ENCODE measurements around the gene ALAS1.

ALAS1 gene

DNA sequence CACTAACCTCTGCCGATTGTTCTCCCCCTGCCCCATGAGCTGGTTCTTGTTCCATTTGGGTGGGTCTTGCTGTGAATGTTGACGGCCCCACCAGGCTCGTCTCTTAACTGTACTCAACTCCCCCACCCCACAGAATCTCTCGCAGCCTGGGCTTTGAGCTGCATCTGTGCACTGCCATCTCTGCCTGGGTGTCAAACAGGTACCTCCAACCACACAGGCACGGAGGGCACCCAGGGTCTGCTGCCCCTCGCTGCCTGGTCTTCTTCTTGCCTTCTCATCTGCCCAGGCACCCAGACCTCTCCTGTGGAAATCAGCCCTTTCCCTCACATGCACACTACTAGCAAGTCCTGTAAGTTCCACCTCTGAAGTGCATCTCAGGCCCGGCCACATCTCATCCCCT is 17.4 kb downstream of the ALAS1 start:
- peaks cover 37% of the 10 kb centered on the region for H3K4me1 Mint-ChIP-seq (ENCODE audit: low read depth)
- H3K9me3 Mint-ChIP-seq = no peaks in the 10 kb centered on the region
- H3K4me3 Mint-ChIP-seq = no peak overlapping the region
- no peak overlapping the region for H3K27ac Mint-ChIP-seq
- no peaks in the 10 kb centered on the region for H3K27me3 Mint-ChIP-seq
- peaks cover 64% of the 10 kb centered on the region for H3K36me3 Mint-ChIP-seq (ENCODE audit: low read depth)
- intact Hi-C loops (cut with micrococcal nuclease) = no loop called here

DNA sequence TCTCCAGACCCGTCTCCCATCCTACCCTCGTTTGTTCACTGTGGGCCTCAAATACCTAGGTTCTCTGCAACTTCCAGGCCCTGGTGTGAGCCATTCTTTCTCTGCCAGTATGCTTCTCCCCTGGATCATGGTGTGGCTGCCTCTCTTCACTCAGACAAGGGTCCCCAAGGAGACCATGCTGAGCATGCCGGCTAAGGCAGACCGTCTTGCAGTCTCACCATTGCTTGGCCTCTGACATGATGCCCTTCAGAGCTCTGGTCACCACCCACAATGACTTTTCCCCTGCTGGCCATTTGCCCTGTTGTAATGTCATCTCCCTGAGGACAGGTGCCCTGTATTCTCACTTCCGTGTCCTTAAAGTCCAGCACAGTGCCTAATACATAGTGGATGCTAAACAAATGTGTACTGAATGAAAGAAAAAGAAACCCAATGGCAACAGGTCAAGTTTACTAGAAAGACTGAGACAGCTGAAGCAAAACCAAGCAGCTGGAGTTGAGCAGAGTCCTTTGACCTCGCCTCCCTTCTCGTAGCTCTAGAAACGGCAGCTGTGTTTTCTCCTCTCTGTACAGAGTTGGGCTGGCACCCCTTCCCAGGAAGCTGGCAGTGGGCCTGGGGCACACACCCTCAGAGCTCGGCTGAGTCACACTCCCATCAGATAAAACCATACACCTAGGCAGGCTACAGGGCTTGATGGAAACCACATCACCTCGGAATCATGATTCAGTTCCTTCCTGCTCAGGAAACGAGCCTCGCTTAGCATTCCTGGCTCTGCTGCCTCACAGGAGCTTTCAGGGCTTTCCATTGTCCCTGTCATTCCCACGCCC is 18.8 kb downstream of the ALAS1 start:
- H3K27me3 Mint-ChIP-seq = no peaks in the 10 kb centered on the region
- no peaks in the 10 kb centered on the region for H3K9me3 Mint-ChIP-seq
- H3K36me3 Mint-ChIP-seq (ENCODE audit: low read depth) = peaks cover 58% of the 10 kb centered on the region
- H3K4me3 Mint-ChIP-seq = no peak overlapping the region
- H3K27ac Mint-ChIP-seq = no peak overlapping the region
- peaks cover 35% of the 10 kb centered on the region for H3K4me1 Mint-ChIP-seq (ENCODE audit: low read depth)
- intact Hi-C loops (cut with micrococcal nuclease) = no loop called here

DNA sequence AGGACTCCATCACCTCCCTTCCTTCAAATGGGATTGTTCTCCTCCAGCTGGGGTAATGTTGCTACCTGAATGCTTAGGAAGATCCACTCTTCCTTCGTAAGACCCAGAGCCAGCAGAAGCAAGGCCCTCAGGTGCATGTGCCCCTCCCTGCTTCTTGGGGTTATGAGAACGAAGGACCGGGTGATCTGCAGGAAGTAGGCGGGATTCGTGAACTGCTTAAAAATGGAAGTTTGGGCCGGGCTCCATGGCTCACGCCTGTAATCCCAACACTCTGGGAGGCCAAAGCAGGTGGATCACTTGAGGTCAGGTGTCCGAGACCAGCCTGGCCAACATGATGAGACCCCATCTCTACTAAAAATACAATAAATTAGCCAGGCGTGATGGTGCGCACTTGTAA is 19.4 kb downstream of the ALAS1 start:
- intact Hi-C loops (cut with micrococcal nuclease) = no loop called here
- Mint-ChIP-seq H3K4me1 (ENCODE audit: low read depth) (peaks cover 35% of the 10 kb centered on the region), H3K27me3 (no peaks in the 10 kb centered on the region), H3K4me3 (no peak overlapping the region), H3K9me3 (no peaks in the 10 kb centered on the region), H3K27ac (no peak overlapping the region), H3K36me3 (ENCODE audit: low read depth) (peaks cover 58% of the 10 kb centered on the region)

DNA sequence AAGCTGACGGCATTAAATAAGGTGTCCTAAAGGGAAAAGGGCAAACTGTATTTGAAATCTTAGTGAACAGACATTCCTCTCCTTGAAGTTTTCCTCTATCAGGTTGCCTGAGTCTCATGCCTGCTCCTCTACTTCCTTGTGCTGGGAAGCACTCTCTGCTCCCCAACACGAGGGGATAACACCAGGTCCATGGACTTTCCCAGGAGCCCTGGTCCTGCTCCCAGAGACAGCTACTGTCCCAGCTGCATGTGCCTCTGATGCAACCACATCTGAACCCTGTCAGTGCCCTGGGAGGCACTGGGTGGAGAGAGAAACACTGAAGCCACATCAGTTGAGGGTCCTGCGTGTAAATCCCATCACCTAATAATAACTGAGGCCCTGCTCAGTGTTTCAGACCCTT is 20.1 kb downstream of the ALAS1 start:
- peaks cover 38% of the 10 kb centered on the region for H3K4me1 Mint-ChIP-seq (ENCODE audit: low read depth)
- intact Hi-C loops (cut with micrococcal nuclease) = no loop called here
- H3K4me3 Mint-ChIP-seq = no peak overlapping the region
- H3K36me3 Mint-ChIP-seq (ENCODE audit: low read depth) = peaks cover 58% of the 10 kb centered on the region
- no peak overlapping the region for H3K27ac Mint-ChIP-seq
- no peaks in the 10 kb centered on the region for H3K27me3 Mint-ChIP-seq
- no peaks in the 10 kb centered on the region for H3K9me3 Mint-ChIP-seq

DNA sequence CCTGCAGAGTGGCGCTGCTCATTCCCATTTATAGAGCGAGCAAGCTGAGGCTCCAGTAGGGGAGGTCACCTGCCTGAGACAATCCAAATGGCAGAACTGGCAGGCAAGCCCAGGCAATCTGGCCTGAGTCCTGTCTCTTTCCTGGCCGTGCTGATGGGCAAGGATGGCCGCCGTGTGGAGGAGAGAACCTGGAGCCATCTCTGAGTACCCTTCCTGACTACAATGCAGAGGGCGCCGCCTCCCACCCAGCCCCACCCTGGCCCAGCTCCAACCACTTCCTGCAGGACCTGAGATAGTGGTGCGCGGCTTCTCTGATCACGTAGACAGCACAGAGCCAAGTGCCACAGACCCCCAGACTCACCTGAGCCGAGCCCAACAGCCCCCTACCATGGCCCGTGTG is 20.5 kb downstream of the ALAS1 start:
- H3K4me3 Mint-ChIP-seq = no peak overlapping the region
- no peak overlapping the region for H3K27ac Mint-ChIP-seq
- intact Hi-C loops (cut with micrococcal nuclease) = no loop called here
- H3K27me3 Mint-ChIP-seq = peaks cover 1% of the 10 kb centered on the region
- H3K36me3 Mint-ChIP-seq (ENCODE audit: low read depth) = peaks cover 58% of the 10 kb centered on the region
- no peaks in the 10 kb centered on the region for H3K9me3 Mint-ChIP-seq
- peaks cover 42% of the 10 kb centered on the region for H3K4me1 Mint-ChIP-seq (ENCODE audit: low read depth)

DNA sequence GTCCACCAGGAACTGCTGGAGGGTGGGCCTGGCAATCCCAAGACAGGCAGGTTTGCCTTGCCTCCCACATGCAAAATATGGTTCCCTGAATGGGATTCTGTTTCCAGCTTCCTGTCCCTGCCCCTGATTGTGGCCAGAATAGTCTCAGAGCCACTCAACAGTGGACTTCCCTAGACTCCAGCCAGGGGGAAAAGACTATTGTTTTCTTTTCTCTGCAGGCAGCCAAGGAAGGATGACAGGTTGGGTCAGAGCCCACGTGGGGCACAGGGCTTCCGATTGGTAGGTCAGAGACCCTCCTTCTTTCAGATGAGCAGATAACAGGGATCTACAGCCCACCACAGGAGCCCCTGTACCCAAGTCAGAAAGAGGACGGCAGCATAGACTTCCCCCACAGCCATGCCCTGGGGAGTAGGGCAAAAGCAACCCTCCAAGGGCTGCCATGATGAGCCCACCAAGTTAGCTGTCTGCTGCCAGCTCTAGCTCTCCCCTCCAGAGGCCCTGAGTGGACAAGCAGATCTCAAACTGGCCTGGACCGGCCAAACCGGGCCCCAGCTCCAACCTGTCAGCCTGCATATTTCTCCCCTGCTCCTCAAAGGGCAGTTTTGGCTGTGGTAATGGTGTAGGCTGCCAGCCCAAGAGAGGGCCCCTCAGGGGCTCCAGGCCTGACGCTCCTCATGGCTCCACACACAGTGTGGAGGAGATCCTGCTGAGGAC is 21.1 kb downstream of the ALAS1 start:
- Mint-ChIP-seq H3K36me3 (ENCODE audit: low read depth) (peaks cover 58% of the 10 kb centered on the region), H3K4me3 (no peak overlapping the region), H3K27ac (no peak overlapping the region), H3K9me3 (no peaks in the 10 kb centered on the region), H3K27me3 (peaks cover 5% of the 10 kb centered on the region), H3K4me1 (ENCODE audit: low read depth) (peaks cover 48% of the 10 kb centered on the region)
- intact Hi-C loops (cut with micrococcal nuclease) = no loop called here

DNA sequence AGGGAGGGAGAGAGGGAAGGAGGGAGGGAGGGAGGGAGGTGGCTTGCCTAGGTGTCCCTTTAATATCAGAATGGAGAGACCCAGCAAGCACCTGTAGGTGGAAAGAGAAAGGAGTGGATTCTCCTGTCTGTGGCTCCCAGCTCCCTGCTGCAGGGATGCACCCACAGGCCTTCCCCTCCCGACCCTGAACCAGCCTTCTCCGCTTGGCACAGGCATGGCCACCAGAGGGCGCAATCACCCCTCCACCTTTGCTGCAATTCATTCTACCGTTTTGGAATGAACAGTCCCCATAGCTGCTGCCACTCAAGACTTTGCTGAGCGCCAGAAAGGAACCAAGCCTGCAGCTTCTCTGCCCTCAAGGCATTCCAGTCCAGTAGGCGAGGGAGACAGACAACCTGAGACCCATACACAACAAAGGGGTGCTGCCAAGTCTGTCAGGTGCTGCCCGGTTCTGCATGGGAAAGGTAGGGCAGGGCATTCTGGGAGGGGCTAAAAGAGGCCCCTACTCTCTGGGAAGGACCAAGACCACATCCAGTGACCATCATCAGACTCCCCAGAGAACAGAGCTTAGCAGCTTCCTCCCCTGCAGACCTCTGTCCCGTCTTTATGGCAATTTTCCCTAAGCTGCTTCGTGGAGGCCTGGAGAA is 22.5 kb downstream of the ALAS1 start:
- Mint-ChIP-seq H3K4me3 (no peak overlapping the region), H3K27me3 (peaks cover 5% of the 10 kb centered on the region), H3K27ac (no peak overlapping the region), H3K4me1 (ENCODE audit: low read depth) (peaks cover 62% of the 10 kb centered on the region), H3K36me3 (ENCODE audit: low read depth) (peaks cover 44% of the 10 kb centered on the region), H3K9me3 (no peaks in the 10 kb centered on the region)
- intact Hi-C loops (cut with micrococcal nuclease) = no loop called here

DNA sequence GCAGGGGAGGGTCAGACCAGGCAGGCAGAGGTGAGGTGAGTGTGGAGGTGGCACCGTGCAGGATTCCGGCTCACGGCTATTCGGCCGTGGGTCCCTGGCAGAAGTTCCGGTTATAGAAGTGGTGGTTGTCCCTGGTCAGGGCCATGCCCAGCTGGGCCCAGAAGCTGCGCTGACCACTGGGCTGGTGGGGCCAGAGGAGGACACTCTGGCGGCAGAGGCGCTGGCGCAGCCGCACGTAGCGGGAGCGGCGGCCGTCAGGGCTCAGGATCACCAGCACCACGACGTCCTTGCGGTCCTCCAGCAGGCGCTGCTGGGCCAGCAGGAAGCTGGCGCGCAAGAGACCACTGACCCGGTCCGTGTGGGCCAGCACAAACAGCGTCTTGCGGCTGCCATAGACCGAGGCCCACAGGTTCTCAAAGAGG is 23.2 kb downstream of the ALAS1 start:
- Mint-ChIP-seq H3K27me3 (peaks cover 5% of the 10 kb centered on the region), H3K4me1 (ENCODE audit: low read depth) (peaks cover 68% of the 10 kb centered on the region), H3K27ac (no peak overlapping the region), H3K36me3 (ENCODE audit: low read depth) (peaks cover 37% of the 10 kb centered on the region), H3K9me3 (no peaks in the 10 kb centered on the region), H3K4me3 (no peak overlapping the region)
- intact Hi-C loops (cut with micrococcal nuclease) = no loop called here

DNA sequence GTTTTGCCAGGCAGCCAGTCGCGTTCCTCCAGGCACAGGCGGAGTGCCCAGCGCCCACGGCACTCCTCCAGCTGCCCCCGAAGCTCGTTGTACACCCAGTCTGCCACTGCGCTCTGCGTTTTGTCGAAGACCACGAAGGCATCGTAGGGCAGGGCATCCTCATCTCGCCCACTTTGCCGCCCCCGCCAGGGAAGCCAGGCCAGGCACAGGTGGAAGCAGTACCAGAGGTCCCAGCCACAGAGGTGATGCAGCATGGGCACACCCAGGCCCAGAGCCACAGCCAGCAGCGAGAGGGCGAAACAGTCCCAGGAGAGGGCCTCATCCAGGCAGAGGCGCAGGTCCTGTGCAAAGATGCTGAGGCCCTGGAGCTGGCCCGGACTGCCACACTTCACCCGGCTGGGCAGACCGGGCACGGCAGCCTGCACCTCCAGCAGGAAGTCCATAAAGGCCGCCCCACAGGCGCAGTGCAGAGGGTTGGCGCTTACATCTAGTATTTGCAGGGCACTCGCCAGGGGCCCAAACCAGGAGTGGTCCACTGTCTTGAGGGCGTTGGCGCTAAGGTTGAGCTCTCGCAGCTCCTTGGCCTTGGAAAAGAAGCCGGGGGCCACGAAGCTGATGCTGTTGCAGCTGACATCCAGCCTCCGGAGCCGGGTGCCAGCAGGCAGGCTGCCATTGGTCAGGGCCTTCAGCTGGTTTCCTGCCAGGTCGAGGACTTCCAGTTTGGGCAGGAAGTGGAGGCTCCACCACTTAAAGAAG is 23.8 kb downstream of the ALAS1 start:
- Mint-ChIP-seq H3K27me3 (peaks cover 5% of the 10 kb centered on the region), H3K4me3 (no peak overlapping the region), H3K36me3 (ENCODE audit: low read depth) (peaks cover 31% of the 10 kb centered on the region), H3K27ac (no peak overlapping the region), H3K4me1 (ENCODE audit: low read depth) (peaks cover 70% of the 10 kb centered on the region), H3K9me3 (no peaks in the 10 kb centered on the region)
- intact Hi-C loops (cut with micrococcal nuclease) = no loop called here

DNA sequence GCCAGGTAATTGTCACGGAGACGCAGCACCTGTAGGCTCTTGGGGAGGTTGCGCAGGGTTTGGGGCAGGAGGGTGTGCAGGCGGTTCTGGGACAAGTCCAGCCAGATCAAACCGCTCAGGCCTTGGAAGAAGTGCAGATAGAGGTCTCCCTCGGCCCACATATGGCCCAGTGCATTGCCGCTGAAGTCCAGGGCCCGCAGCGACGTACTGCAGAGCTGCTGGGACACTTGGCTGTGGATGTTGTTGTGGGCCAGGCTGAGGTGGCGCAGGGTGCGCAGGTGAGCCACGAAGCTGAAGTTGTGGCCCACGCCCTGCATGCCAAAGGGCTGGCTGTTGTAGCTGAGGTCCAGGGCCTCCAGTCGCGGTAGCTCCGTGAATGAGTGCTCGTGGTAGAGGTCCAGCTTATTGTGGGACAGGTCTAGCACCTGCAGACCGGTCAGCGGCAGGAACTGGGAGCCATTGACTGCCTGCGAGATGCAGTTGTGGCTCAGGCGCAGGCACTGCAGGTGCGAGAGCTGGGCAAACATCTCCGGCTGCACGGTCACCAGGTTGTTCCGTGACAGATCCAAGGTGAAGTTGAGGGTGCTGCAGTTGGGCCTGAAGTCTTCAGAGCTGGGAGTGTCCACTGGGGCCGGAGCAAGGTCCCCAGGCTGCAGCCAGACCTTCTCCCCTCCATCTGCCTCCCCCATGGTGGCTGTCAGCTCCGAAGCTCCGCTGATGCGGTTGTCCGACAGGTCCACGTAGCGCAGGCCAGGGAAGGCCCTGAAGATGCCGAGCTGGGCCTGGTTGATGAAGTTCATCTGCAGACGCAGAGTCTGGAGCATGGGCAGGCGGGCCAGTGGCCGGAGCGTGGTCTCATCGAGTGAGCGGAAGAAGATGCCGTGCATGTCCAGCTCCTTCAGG is 24.6 kb downstream of the ALAS1 start:
- H3K27me3 Mint-ChIP-seq = peaks cover 5% of the 10 kb centered on the region
- peaks cover 63% of the 10 kb centered on the region for H3K4me1 Mint-ChIP-seq (ENCODE audit: low read depth)
- peaks cover 38% of the 10 kb centered on the region for H3K36me3 Mint-ChIP-seq (ENCODE audit: low read depth)
- H3K27ac Mint-ChIP-seq = no peak overlapping the region
- no peaks in the 10 kb centered on the region for H3K9me3 Mint-ChIP-seq
- H3K4me3 Mint-ChIP-seq = no peak overlapping the region
- intact Hi-C loops (cut with micrococcal nuclease) = no loop called here

DNA sequence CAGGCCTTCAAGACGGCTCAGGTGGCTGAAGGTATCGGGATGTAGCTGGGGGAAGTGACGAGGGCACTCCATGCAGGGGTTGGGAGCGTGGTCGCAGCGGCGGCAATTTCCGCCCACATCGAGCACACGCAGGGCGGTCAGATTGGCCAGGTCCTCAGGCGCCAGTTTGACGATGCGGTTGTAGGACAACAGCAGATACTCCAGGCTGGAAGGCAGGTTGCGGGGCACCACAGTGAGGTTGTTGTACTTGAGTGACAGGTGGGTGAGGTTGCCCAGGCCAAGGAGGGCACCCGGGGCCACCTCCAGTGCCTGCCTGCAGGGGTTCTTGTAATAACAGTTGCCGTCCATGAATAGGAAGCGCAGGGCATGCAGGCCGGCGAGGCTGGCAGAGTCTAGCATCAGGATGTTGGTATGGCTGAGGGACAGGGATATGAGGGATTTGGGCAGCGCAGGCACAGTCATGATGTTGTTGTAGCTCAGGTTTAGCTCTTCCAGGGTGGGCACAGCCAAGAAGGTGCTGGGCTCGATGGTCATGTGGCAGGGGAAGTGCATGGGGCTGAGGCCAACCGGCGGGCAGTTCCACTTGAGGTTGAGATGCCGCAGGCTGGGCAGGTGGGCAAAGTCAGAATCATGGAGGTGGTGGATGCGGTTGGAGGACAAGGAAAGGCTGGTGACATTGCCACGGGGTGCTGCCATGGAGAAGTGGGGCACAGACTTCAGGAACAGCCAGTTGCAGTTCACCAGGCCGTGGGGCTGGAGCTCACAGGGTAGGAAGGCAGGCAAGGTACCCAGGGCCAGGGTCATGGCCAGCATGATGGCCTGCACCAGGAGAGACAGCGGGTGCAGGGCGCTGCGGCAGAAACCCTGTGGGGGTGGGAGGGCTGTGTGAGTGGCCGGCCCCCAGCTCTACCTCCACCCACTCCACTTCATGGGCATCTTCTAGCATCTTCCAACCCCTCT is 25.8 kb downstream of the ALAS1 start:
- Mint-ChIP-seq H3K36me3 (ENCODE audit: low read depth) (peaks cover 49% of the 10 kb centered on the region), H3K27me3 (peaks cover 5% of the 10 kb centered on the region), H3K27ac (no peak overlapping the region), H3K4me1 (ENCODE audit: low read depth) (peaks cover 52% of the 10 kb centered on the region), H3K4me3 (no peak overlapping the region), H3K9me3 (no peaks in the 10 kb centered on the region)
- intact Hi-C loops (cut with micrococcal nuclease) = no loop called here

DNA sequence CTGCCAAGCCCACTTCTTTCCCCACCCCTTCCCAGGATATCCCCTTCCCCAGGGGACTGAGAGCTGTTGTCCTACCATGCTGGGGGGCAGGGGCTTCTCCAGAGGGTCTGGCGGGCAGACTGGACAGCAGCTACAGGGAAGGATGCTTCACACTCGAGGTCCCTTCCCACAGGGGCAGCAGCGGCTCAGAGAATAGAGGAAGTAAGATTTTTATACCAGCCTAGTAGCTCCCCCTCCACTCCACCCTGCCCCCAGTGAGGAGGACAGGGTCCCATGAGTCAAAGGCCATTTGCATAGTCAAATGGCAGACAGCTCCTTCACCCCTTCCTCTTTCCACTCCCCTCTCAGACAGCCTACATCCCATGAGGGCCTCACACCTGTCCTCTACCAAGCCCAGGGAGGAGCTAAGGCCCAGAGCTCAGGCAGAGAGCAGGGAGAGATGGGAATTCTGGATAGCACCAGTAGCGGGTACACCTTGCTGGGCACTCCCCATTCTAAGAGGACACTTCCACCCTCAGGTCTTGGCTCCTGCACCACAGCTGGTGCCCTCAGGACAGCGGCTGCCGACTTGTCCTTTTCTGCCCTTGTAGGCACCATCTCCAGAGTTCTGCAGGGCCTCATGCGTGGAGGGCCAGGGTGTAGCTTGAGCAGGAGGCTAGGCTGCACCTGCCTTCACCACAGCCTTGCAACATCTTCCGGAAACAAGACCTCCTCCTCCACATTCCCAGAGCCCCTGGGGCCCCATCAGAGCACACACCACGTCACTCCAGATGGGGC is 27.7 kb downstream of the ALAS1 start, which contains the start of gene TLR9:
TLR9 (minus strand) TSS at position 194 of the 777 bp plus-strand sequence; CDS start at position 78, 116 bp downstream.
- Mint-ChIP-seq H3K4me1 (ENCODE audit: low read depth) (peaks cover 52% of the 10 kb centered on the region), H3K27ac (peak within 1 kb of the TSS; percentile 47), H3K9me3 (no peaks in the 10 kb centered on the region), H3K4me3 (no peak within 1 kb of the TSS), H3K27me3 (peaks cover 5% of the 10 kb centered on the region), H3K36me3 (ENCODE audit: low read depth) (peaks cover 68% of the 10 kb centered on the region)
- intact Hi-C loops (cut with micrococcal nuclease) = no loop called here
